Measurements from ENCODE around the gene BCLAF1. TPM values are rescaled to one million over a fixed set of nuclear protein-coding genes. Genes with fewer than 3 reads are reported as not detected.

The BCLAF1 gene
- total and polyA plus RNA-seq, 9 of the 15 experiments (the other 6 are each of a cell fraction or from before 2014, with no cell fraction given), result 65.4 to 286 (median 165) TPM

DNA sequence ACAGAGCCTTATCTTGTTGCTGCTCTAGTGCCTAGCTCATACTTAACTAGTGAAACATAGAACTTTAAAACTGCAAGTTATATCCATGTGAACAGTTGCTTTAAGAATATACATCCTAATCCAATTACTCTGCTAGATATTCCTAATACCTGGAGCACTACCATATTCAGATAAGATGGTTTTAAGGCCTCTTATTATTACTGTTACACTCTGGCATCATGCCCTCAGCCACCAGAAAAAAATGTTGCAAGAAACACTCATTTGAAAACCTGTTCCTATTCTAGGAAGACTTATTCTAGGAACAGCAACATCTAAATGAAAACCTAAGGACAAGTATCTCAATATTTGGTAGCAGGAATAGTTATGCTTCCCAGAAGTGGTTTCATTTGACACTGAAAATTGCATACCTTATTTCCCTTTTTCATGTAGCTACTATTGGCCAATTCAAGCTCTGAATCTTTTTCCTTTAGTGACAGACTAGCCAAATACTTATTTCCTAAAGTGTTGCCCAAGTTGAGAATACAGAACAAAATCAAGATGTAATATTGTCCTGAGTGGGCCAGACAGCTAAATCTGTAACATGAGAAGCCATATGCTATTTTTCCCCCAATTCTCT lies 34.7 kb downstream of the BCLAF1 start (continued):
- TF ChIP-seq, protein P1, sequence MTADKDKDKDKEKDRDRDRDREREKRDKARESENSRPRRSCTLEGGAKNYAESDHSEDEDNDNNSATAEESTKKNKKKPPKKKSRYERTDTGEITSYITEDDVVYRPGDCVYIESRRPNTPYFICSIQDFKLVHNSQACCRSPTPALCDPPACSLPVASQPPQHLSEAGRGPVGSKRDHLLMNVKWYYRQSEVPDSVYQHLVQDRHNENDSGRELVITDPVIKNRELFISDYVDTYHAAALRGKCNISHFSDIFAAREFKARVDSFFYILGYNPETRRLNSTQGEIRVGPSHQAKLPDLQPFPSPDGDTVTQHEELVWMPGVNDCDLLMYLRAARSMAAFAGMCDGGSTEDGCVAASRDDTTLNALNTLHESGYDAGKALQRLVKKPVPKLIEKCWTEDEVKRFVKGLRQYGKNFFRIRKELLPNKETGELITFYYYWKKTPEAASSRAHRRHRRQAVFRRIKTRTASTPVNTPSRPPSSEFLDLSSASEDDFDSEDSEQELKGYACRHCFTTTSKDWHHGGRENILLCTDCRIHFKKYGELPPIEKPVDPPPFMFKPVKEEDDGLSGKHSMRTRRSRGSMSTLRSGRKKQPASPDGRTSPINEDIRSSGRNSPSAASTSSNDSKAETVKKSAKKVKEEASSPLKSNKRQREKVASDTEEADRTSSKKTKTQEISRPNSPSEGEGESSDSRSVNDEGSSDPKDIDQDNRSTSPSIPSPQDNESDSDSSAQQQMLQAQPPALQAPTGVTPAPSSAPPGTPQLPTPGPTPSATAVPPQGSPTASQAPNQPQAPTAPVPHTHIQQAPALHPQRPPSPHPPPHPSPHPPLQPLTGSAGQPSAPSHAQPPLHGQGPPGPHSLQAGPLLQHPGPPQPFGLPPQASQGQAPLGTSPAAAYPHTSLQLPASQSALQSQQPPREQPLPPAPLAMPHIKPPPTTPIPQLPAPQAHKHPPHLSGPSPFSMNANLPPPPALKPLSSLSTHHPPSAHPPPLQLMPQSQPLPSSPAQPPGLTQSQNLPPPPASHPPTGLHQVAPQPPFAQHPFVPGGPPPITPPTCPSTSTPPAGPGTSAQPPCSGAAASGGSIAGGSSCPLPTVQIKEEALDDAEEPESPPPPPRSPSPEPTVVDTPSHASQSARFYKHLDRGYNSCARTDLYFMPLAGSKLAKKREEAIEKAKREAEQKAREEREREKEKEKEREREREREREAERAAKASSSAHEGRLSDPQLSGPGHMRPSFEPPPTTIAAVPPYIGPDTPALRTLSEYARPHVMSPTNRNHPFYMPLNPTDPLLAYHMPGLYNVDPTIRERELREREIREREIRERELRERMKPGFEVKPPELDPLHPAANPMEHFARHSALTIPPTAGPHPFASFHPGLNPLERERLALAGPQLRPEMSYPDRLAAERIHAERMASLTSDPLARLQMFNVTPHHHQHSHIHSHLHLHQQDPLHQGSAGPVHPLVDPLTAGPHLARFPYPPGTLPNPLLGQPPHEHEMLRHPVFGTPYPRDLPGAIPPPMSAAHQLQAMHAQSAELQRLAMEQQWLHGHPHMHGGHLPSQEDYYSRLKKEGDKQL (CRISPR knock-in tag; IDR thresholded peaks at IDR 0.05; ENCODE audit: borderline replicate concordance), result no peak
- TF ChIP-seq ZNF318 (IDR thresholded peaks at IDR 0.05; ENCODE audit: borderline replicate concordance in 1 of 2, low read depth in 1 of 2), result 0 out of 4 replicates have a peak, but pooled peaks of 1 of the 2 experiments have one; percentile 41
- peak; percentile 41 for TF ChIP-seq POLR2G (IDR thresholded peaks at IDR 0.05; ENCODE audit: low read depth, low read length)
- TF ChIP-seq POLR2H (tag; IDR thresholded peaks at IDR 0.05; ENCODE audit: low read depth), result peak; percentile 33; the same call in 1 of the 2 replicates
- peak; percentile 44; the same call in 1 of the 2 replicates for TF ChIP-seq SUPT5H (IDR thresholded peaks at IDR 0.05)
